GM23338 (cell line): ENCODE results near the gene KDM1A. TPM values are rescaled to one million over a fixed set of nuclear protein-coding genes. Genes with fewer than 3 reads are reported as not detected.

ENCODE experiments used
- ATAC-seq: fragments of 200-7000 bp; cut with Tn5 transposase; 3 replicates; pipeline ENCODE4 v1.9.1; 2020
- DNase-seq: peaks from one replicate; pipeline ENCODE4 v3.0.0-alpha.2; 2015; ENCODE audit warnings: low spot score
- H2AFZ ChIP-seq: fragments of 200-600 bp; sonication (generic); 2 replicates; pipeline ENCODE4 v1.8.0; 2016; ENCODE audit warnings: antibody characterized with exemption, mild to moderate bottlenecking, moderate library complexity
- H3F3A ChIP-seq: fragments of 200-600 bp; sonication (generic); replicated peaks from 2 replicates; pipeline ENCODE4 v1.8.0; 2017; ENCODE audit warnings: antibody characterized with exemption, mixed run types, low read depth
- H3K27ac ChIP-seq: fragments of 200-600 bp; sonication (generic); 2 replicates; pipeline ENCODE4 v1.6.1; 2016; ENCODE audit warnings: low read depth
- H3K27me3 ChIP-seq: fragments of 200-600 bp; sonication (generic); 2 replicates; pipeline ENCODE4 v1.8.0; 2016; ENCODE audit warnings: mild to moderate bottlenecking, mixed run types, moderate library complexity; ENCODE audit not compliant: insufficient read depth
- H3K36me3 ChIP-seq: fragments of 200-600 bp; sonication (generic); 2 replicates; pipeline ENCODE4 v1.8.0; 2016; ENCODE audit warnings: mild to moderate bottlenecking; ENCODE audit not compliant: insufficient read depth
- H3K4me1 ChIP-seq: fragments of 200-600 bp; sonication (generic); 2 replicates; pipeline ENCODE4 v1.8.0; 2016; ENCODE audit warnings: mild to moderate bottlenecking, moderate library complexity; ENCODE audit not compliant: insufficient read depth
- H3K4me2 ChIP-seq: fragments of 200-600 bp; sonication (generic); 2 replicates; pipeline ENCODE4 v1.7.1; 2017; ENCODE audit warnings: mixed run types
- H3K4me3 ChIP-seq: fragments of 200-600 bp; sonication (generic); 2 replicates; pipeline ENCODE4 v1.6.1; 2016; ENCODE audit warnings: mixed run types
- H3K79me2 ChIP-seq: fragments of 200-600 bp; sonication (generic); replicated peaks from 2 replicates; pipeline ENCODE4 v1.8.0; 2017; ENCODE audit warnings: mild to moderate bottlenecking; ENCODE audit not compliant: insufficient read depth
- H3K9me2 ChIP-seq: fragments of 200-600 bp; sonication (generic); 2 replicates; pipeline ENCODE4 v1.8.0; 2017; ENCODE audit not compliant: insufficient read depth
- H4K20me1 ChIP-seq: fragments of 200-600 bp; sonication (generic); replicated peaks from 2 replicates; pipeline ENCODE4 v1.8.0; 2017; ENCODE audit warnings: mild to moderate bottlenecking; ENCODE audit not compliant: insufficient read depth
- H3K27ac Mint-ChIP-seq: 2 replicates; pipeline ENCODE4 v1.8.0; 2020; ENCODE audit warnings: inconsistent platforms, mild to moderate bottlenecking, moderate library complexity, mixed read lengths
- H3K27me3 Mint-ChIP-seq: 3 replicates; pipeline ENCODE4 v1.8.0; 2022; ENCODE audit warnings: low read depth, mild to moderate bottlenecking, moderate library complexity, mixed read lengths, inconsistent platforms; ENCODE audit not compliant: insufficient read depth, poor library complexity
- H3K36me3 Mint-ChIP-seq: 3 replicates; pipeline ENCODE4 v1.8.0; 2021; ENCODE audit warnings: low read depth, mild to moderate bottlenecking, inconsistent platforms, moderate library complexity, mixed read lengths
- H3K4me1 Mint-ChIP-seq: 3 replicates; pipeline ENCODE4 v1.8.0; 2020; ENCODE audit warnings: mild to moderate bottlenecking, inconsistent platforms, mixed read lengths
- H3K4me3 Mint-ChIP-seq: 3 replicates; pipeline ENCODE4 v1.8.0; 2021; ENCODE audit warnings: moderate library complexity, mild to moderate bottlenecking, inconsistent platforms, mixed read lengths
- H3K9me3 Mint-ChIP-seq: 3 replicates; pipeline ENCODE4 v1.8.0; 2020; ENCODE audit warnings: moderate library complexity, mild to moderate bottlenecking, inconsistent platforms, mixed read lengths
- CREB1 ChIP-seq: fragments of 250-450 bp; sonication (Bioruptor Pico); IDR thresholded peaks from 2 replicates; pipeline ENCODE4 v1.5.0; 2020; ENCODE audit warnings: low read depth, mild to moderate bottlenecking, moderate library complexity
- ETS1 ChIP-seq: IDR thresholded peaks from 2 replicates; pipeline ENCODE4 v1.6.1; 2016; ENCODE audit warnings: antibody characterized with exemption
- EZH2 ChIP-seq: fragments of 200-600 bp; sonication (generic); IDR thresholded peaks from one replicate; pipeline ENCODE4 v1.8.0; 2017; ENCODE audit warnings: antibody characterized with exemption, mild to moderate bottlenecking, low read depth; ENCODE audit not compliant: unreplicated experiment
- EZH2phosphoT487 ChIP-seq: fragments of 200-600 bp; sonication (generic); IDR thresholded peaks from one replicate; pipeline ENCODE4 v1.8.1; 2018; ENCODE audit warnings: antibody characterized with exemption; ENCODE audit not compliant: unreplicated experiment
- JUNB ChIP-seq: IDR thresholded peaks from one replicate; pipeline ENCODE4 v1.6.1; 2016; ENCODE audit warnings: antibody characterized with exemption; ENCODE audit not compliant: unreplicated experiment
- NANOG ChIP-seq: IDR thresholded peaks from 2 replicates; pipeline ENCODE4 v1.6.1; 2016; ENCODE audit warnings: antibody characterized with exemption, borderline replicate concordance
- POLR2AphosphoS5 ChIP-seq: IDR thresholded peaks from 2 replicates; pipeline ENCODE4 v1.6.1; 2016; ENCODE audit warnings: antibody characterized with exemption, low read depth
- REST ChIP-seq: IDR thresholded peaks from one replicate; pipeline ENCODE4 v1.6.1; 2018; ENCODE audit warnings: antibody characterized with exemption; ENCODE audit not compliant: unreplicated experiment
- STAT1 ChIP-seq: IDR thresholded peaks from one replicate; pipeline ENCODE4 v1.6.1; 2016; ENCODE audit warnings: antibody characterized with exemption; ENCODE audit not compliant: unreplicated experiment
- ZNF114 ChIP-seq: fragments of 250-450 bp; sonication (Bioruptor Pico); IDR thresholded peaks from 2 replicates; pipeline ENCODE4 v1.5.0; 2020; ENCODE audit warnings: mild to moderate bottlenecking, moderate library complexity
- ZNF331 ChIP-seq: fragments of 250-450 bp; sonication (Bioruptor Pico); IDR thresholded peaks from 2 replicates; pipeline ENCODE4 v1.5.0; 2020; ENCODE audit warnings: low read depth, mild to moderate bottlenecking, moderate library complexity
- polyA plus RNA-seq: library from polyadenylated mRNA; unstranded; fragments of >200 nt; fragmentation: Nextera tagmentation; extraction: Ambion mirVana; gene quantifications from 2 replicates; pipeline ENCODE4 v1.2.1, GENCODE V29; 2016
- total RNA-seq: library from RNA; depleted of rRNA; stranded (reverse); fragments of >200 nt; shearing (Covaris generic); gene quantifications from 2 replicates; pipeline ENCODE4 v1.2.3, GENCODE V29; 2014
- TF ChIP-seq, protein P1 (sequence below), 2 experiments: fragments of 200-600 bp in 1 of 2; sonication (generic) in 1 of 2; conservative IDR thresholded peaks; 2 replicates each; pipeline versions ENCODE4 v1.5.1 to v1.6.1; 2016 to 2017; ENCODE audit warnings: antibody characterized with exemption in 2 of 2, low read depth in 2 of 2, mild to moderate bottlenecking in 2 of 2, moderate library complexity in 1 of 2
- TF ChIP-seq, protein P2 (sequence below): fragments of 250-450 bp; sonication (Bioruptor Pico); IDR thresholded peaks from 2 replicates; pipeline ENCODE4 v1.5.0; 2020; ENCODE audit warnings: mild to moderate bottlenecking, moderate library complexity

KDM1A gene
- total and polyA plus RNA-seq, 2 experiments from 2014 or later: 86.4 to 252 TPM

DNA sequence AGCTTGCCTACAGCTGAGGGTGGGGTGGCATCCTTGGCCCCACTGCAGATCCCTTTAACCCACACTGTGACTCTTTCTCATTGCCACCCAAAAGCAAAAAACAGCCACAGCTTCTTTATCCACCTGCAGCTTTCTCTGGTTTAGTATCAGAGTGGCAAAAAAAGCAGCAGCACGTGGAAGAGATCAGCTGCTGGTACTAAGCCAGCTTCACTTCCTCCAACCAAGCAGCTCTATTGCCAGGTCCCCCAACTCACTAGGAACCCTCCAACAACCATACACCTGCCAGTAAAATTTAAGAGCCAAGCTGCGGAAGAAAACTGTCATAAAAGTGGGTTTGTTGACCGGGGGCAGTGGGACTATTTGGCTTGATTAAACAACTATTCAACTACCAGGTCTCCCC lies 66.4 kb downstream of the KDM1A start:
- no peak overlapping the region for H3K4me2 ChIP-seq
- no peaks in the 10 kb centered on the region for H3K27me3 ChIP-seq
- H3K4me3 ChIP-seq: no peak overlapping the region
- no peak overlapping the region; the same call in 1 of the 2 replicates for H3K27ac Mint-ChIP-seq
- peak overlapping the region; percentile 39; the same call in 1 of the 2 replicates for H3K27ac ChIP-seq
- no peaks in the 10 kb centered on the region for H3K79me2 ChIP-seq
- 0 out of 2 replicates have a peak, but pooled peaks cover under 1% of the 10 kb centered on the region for H3K4me1 ChIP-seq
- H3K4me3 Mint-ChIP-seq: no peak overlapping the region
- no peaks in the 10 kb centered on the region for H3K9me3 Mint-ChIP-seq
- H3K27me3 Mint-ChIP-seq: peaks cover 2% of the 10 kb centered on the region
- peaks cover 2% of the 10 kb centered on the region; the same call in 1 of the 3 replicates for H3K4me1 Mint-ChIP-seq
- peaks cover 26% of the 10 kb centered on the region; the same call in 1 of the 2 replicates for H4K20me1 ChIP-seq
- H3K36me3 Mint-ChIP-seq: peaks cover 88% of the 10 kb centered on the region
- TF ChIP-seq EZH2phosphoT487: no peak
- TF ChIP-seq, protein P1, sequence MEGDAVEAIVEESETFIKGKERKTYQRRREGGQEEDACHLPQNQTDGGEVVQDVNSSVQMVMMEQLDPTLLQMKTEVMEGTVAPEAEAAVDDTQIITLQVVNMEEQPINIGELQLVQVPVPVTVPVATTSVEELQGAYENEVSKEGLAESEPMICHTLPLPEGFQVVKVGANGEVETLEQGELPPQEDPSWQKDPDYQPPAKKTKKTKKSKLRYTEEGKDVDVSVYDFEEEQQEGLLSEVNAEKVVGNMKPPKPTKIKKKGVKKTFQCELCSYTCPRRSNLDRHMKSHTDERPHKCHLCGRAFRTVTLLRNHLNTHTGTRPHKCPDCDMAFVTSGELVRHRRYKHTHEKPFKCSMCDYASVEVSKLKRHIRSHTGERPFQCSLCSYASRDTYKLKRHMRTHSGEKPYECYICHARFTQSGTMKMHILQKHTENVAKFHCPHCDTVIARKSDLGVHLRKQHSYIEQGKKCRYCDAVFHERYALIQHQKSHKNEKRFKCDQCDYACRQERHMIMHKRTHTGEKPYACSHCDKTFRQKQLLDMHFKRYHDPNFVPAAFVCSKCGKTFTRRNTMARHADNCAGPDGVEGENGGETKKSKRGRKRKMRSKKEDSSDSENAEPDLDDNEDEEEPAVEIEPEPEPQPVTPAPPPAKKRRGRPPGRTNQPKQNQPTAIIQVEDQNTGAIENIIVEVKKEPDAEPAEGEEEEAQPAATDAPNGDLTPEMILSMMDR (conservative IDR thresholded peaks at IDR 0.05; ENCODE audit: low read depth in 2 of 2): no peak; a peak in 1 of 4 replicates
- TF ChIP-seq ZNF331 (CRISPR knock-in tag): no peak
- TF ChIP-seq, protein P2, sequence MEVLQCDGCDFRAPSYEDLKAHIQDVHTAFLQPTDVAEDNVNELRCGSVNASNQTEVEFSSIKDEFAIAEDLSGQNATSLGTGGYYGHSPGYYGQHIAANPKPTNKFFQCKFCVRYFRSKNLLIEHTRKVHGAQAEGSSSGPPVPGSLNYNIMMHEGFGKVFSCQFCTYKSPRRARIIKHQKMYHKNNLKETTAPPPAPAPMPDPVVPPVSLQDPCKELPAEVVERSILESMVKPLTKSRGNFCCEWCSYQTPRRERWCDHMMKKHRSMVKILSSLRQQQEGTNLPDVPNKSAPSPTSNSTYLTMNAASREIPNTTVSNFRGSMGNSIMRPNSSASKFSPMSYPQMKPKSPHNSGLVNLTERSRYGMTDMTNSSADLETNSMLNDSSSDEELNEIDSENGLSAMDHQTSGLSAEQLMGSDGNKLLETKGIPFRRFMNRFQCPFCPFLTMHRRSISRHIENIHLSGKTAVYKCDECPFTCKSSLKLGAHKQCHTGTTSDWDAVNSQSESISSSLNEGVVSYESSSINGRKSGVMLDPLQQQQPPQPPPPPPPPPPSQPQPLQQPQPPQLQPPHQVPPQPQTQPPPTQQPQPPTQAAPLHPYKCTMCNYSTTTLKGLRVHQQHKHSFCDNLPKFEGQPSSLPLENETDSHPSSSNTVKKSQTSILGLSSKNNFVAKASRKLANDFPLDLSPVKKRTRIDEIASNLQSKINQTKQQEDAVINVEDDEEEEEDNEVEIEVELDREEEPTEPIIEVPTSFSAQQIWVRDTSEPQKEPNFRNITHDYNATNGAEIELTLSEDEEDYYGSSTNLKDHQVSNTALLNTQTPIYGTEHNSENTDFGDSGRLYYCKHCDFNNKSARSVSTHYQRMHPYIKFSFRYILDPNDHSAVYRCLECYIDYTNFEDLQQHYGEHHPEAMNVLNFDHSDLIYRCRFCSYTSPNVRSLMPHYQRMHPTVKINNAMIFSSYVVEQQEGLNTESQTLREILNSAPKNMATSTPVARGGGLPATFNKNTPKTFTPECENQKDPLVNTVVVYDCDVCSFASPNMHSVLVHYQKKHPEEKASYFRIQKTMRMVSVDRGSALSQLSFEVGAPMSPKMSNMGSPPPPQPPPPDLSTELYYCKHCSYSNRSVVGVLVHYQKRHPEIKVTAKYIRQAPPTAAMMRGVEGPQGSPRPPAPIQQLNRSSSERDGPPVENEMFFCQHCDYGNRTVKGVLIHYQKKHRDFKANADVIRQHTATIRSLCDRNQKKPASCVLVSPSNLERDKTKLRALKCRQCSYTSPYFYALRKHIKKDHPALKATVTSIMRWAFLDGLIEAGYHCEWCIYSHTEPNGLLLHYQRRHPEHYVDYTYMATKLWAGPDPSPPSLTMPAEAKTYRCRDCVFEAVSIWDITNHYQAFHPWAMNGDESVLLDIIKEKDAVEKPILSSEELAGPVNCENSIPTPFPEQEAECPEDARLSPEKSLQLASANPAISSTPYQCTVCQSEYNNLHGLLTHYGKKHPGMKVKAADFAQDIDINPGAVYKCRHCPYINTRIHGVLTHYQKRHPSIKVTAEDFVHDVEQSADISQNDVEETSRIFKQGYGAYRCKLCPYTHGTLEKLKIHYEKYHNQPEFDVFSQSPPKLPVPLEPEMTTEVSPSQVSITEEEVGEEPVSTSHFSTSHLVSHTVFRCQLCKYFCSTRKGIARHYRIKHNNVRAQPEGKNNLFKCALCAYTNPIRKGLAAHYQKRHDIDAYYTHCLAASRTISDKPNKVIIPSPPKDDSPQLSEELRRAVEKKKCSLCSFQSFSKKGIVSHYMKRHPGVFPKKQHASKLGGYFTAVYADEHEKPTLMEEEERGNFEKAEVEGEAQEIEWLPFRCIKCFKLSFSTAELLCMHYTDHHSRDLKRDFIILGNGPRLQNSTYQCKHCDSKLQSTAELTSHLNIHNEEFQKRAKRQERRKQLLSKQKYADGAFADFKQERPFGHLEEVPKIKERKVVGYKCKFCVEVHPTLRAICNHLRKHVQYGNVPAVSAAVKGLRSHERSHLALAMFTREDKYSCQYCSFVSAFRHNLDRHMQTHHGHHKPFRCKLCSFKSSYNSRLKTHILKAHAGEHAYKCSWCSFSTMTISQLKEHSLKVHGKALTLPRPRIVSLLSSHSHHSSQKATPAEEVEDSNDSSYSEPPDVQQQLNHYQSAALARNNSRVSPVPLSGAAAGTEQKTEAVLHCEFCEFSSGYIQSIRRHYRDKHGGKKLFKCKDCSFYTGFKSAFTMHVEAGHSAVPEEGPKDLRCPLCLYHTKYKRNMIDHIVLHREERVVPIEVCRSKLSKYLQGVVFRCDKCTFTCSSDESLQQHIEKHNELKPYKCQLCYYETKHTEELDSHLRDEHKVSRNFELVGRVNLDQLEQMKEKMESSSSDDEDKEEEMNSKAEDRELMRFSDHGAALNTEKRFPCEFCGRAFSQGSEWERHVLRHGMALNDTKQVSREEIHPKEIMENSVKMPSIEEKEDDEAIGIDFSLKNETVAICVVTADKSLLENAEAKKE (CRISPR knock-in tag): no peak
- no peak for TF ChIP-seq EZH2
- no peak for TF ChIP-seq REST
- no peak for TF ChIP-seq NANOG
- TF ChIP-seq STAT1: no peak
- TF ChIP-seq ETS1: no peak
- TF ChIP-seq ZNF114 (CRISPR knock-in tag): no peak
- no peak for TF ChIP-seq JUNB
- TF ChIP-seq CREB1: no peak
- no peak for TF ChIP-seq POLR2AphosphoS5
- peaks cover 32% of the 10 kb centered on the region for H3K36me3 ChIP-seq
- DNase-seq (no peak), ATAC-seq (no peak)
- no peaks in the 10 kb centered on the region for H3K9me2 ChIP-seq
- H3F3A ChIP-seq: peaks cover 24% of the 10 kb centered on the region
- no peak overlapping the region for H2AFZ ChIP-seq
